Measurements from ENCODE around the gene MME. TPM values are rescaled to one million over a fixed set of nuclear protein-coding genes. Genes with fewer than 3 reads are reported as not detected.

The MME gene
- total RNA-seq, 1 donor = 479 TPM

DNA sequence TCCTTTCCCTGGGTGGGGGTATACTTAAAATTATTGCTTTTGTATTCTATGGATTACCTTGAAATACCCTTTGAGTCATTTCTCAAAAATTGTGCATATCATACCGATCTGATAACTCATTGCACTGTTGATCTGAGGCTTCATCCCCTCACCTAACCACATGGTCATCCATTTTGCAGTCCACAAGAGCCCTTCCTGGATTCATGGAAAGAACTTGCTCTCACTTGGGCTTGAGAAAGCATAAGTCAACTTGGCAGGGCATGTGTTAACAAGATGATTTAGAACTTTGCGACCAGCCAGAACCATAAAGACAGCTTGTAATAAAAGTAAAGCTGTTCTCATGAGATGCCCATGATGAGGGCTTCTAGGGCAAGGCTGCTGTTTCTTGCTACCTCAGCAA, 22.2 kb downstream of the MME start:
- peak; percentile 53 for DNase-seq (ENCODE audit: low read depth)
- TF ChIP-seq, protein P1, sequence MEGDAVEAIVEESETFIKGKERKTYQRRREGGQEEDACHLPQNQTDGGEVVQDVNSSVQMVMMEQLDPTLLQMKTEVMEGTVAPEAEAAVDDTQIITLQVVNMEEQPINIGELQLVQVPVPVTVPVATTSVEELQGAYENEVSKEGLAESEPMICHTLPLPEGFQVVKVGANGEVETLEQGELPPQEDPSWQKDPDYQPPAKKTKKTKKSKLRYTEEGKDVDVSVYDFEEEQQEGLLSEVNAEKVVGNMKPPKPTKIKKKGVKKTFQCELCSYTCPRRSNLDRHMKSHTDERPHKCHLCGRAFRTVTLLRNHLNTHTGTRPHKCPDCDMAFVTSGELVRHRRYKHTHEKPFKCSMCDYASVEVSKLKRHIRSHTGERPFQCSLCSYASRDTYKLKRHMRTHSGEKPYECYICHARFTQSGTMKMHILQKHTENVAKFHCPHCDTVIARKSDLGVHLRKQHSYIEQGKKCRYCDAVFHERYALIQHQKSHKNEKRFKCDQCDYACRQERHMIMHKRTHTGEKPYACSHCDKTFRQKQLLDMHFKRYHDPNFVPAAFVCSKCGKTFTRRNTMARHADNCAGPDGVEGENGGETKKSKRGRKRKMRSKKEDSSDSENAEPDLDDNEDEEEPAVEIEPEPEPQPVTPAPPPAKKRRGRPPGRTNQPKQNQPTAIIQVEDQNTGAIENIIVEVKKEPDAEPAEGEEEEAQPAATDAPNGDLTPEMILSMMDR (IDR thresholded peaks at IDR 0.05; ENCODE audit: insufficient read depth, low read depth, low read length) = no peak
- H3K4me3 ChIP-seq (ENCODE audit: low read depth, low read length) = no peak overlapping the region

- H3K4me3 ChIP-seq (ENCODE audit: low read depth, low read length) = no peak overlapping the region
- DNase-seq (ENCODE audit: low read depth) = no peak
- TF ChIP-seq, protein P1 (IDR thresholded peaks at IDR 0.05; ENCODE audit: insufficient read depth, low read depth, low read length) = no peak
Observed at GRCh38 chr3:155103686-155104085, 23.6 kb downstream of the MME start.

DNA sequence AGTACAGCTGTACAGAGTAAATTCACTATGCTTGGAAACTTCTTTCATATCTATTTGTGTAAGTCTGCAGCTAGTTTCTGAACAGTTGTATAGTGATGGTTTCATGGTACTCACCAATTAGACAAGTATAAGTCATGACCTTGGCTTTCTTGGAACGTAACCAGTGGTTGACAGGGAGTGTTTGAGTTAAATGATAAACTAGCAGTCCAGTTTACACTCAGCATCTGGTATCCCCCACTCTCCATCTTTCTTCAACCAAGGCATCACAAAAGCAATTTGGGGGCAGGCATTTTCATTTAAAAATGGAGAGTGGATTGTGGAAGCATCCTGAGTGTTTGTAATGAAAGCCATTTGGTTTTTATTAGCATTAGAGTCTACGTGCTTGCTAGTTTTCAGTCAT, 26.0 kb downstream of the MME start:
- TF ChIP-seq, protein P1 (IDR thresholded peaks at IDR 0.05; ENCODE audit: insufficient read depth, low read depth, low read length) = no peak
- no peak overlapping the region for H3K4me3 ChIP-seq (ENCODE audit: low read depth, low read length)
- DNase-seq (ENCODE audit: low read depth) = peak; percentile 14

DNA sequence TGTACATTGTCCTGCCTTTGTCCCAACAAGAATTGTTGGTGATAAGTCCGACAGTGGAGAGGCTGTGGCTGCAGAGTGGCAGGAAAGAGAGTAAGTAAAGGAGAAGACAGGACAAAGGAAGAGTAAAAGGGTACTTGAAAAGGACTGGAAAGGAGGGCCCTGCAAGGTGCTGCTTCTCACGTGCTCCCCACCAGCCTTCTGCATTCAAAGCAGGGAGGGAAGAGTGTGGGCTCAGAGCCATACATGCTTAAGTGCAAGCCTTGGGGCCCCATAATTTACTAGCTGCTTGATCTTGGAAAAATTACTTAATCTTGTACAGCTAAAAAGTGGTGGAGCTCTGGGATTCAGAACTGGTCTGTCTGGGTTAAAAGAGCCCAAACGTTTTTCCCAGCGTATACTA, 29.9 kb downstream of the MME start:
- no peak for DNase-seq (ENCODE audit: low read depth)
- TF ChIP-seq, protein P1 (IDR thresholded peaks at IDR 0.05; ENCODE audit: insufficient read depth, low read depth, low read length) = no peak

DNA sequence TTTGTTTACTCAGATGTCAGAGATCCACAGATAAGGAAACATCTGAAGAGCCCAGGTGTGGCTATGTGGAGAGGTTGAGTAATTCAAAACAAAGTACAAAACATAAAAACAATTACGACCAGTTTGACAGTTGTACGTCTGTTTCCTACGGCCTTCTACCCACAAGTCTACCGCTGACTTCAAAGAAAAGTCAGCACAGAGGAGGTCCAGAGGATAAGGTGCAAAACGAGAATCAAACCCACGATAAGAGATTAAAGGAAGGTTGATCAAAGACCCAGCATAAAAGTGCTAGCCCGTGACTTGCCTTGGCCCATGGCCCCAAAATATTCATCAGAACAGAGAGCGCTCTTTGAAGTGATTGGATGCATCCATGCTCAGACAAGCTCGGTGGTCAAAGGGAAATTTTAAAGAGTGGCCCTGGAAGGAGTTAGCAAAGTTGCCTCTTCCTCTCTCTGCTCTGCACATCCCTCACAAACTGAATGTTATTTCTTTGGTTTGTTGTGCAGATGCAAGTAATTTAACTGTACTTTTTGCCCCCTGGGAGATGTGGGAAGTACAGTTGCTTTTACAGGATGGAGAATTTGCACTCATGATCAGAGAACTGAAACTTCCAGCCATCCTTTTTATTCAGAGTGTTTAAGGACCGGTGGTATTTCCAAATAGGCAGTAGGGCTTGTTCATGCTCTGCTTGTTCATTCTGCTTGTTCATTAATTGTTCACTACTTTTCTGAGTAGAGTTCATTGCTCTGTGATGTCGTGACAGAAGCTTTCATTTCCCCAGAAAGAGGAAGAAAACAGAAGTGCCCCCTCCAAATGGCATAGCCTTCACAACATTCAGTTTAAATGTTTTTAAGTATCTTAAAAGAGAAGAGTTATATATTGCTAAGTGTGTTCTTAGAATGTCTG, 31.1 kb downstream of the MME start:
- TF ChIP-seq, protein P1 (IDR thresholded peaks at IDR 0.05; ENCODE audit: insufficient read depth, low read depth, low read length) = no peak
- DNase-seq (ENCODE audit: low read depth) = peak; percentile 18
- H3K4me3 ChIP-seq (ENCODE audit: low read depth, low read length) = no peak overlapping the region

More for the DNA sequence above, 29.9 kb downstream of the MME start:
- H3K4me3 ChIP-seq (ENCODE audit: low read depth, low read length) = no peak overlapping the region

DNA sequence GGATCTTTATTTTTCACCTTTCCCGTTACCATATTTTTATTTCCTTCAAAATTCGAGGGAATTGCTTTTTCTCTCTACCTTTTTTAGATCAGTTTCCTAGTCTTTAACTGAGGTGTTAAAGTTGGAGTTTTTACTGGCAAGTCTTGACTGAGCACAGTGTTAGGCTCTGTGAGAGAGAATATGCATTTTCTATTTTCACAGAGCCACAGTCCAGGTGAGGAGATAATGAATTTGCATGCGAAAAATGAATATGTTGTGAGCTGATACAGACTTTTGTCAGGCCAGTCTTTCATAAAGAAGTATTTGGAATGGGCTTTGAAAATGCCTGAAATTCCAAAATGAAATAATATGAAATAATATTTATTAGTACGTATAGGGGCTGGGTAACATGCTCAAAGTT, 31.9 kb downstream of the MME start:
- no peak for DNase-seq (ENCODE audit: low read depth)
- H3K4me3 ChIP-seq (ENCODE audit: low read depth, low read length) = no peak overlapping the region
- TF ChIP-seq, protein P1 (IDR thresholded peaks at IDR 0.05; ENCODE audit: insufficient read depth, low read depth, low read length) = no peak
